ENCODE data around the gene DBT. TPM values are rescaled to one million over a fixed set of nuclear protein-coding genes. Genes with fewer than 3 reads are reported as not detected.

Gene DBT
- polyA plus RNA-seq, 1 donor from 2014 or later: 9.0 TPM

DNA sequence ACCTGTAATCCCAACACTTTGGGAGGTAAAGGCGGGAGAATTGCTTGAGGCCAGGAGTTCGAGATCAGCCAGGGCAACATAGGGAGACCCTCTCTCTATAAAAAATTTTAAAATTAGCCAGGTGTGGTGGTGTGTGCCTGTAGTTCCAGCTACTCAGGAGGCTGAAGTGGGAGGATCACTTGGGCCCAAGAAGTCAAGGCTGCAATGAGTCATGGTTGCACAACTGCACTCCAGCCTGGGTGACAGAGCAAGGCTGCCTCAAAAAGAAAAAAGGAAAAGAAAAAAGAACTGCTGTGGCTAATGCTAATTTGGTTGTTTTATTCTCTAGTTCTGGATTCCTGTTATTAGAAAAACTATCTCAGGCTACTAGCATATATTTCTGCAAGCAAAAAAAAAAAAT is 29.8 kb downstream of the DBT start:
- Histone ChIP-seq H3K9me2 (ENCODE audit: insufficient read depth, low read length) (no peaks in the 10 kb centered on the region), H3K4me3 (ENCODE audit: low read length) (no peak overlapping the region), H4K20me1 (ENCODE audit: insufficient read depth) (no peaks in the 10 kb centered on the region), H2AFZ (ENCODE audit: low read depth, low read length) (no peak overlapping the region), H3K4me2 (ENCODE audit: low read length) (no peak overlapping the region), H3F3A (ENCODE audit: insufficient read depth, low read length, poor library complexity, severe bottlenecking) (no peaks in the 10 kb centered on the region), H3K27ac (ENCODE audit: low read length) (no peak overlapping the region), H3K27me3 (ENCODE audit: insufficient read depth, low read depth, low read length) (no peaks in the 10 kb centered on the region), H3K9me3 (ENCODE audit: low read length) (no peaks in the 10 kb centered on the region), H3K36me3 (ENCODE audit: insufficient read depth, low read length) (peaks cover 5% of the 10 kb centered on the region), H3K79me2 (replicated peaks; ENCODE audit: insufficient read depth, low read length) (no peaks in the 10 kb centered on the region), H3K9ac (ENCODE audit: low read length) (no peak overlapping the region)
- TF ChIP-seq MXI1 (conservative IDR thresholded peaks at IDR 0.05; ENCODE audit: poor library complexity, severe bottlenecking) (no peak), TAF1 (IDR thresholded peaks at IDR 0.05; ENCODE audit: low read depth) (no peak), RAD21 (conservative IDR thresholded peaks at IDR 0.05) (no peak), EP300 (conservative IDR thresholded peaks at IDR 0.05; ENCODE audit: poor library complexity, severe bottlenecking) (no peak), SMC3 (conservative IDR thresholded peaks at IDR 0.05; ENCODE audit: poor library complexity) (no peak)
- TF ChIP-seq, protein P1, sequence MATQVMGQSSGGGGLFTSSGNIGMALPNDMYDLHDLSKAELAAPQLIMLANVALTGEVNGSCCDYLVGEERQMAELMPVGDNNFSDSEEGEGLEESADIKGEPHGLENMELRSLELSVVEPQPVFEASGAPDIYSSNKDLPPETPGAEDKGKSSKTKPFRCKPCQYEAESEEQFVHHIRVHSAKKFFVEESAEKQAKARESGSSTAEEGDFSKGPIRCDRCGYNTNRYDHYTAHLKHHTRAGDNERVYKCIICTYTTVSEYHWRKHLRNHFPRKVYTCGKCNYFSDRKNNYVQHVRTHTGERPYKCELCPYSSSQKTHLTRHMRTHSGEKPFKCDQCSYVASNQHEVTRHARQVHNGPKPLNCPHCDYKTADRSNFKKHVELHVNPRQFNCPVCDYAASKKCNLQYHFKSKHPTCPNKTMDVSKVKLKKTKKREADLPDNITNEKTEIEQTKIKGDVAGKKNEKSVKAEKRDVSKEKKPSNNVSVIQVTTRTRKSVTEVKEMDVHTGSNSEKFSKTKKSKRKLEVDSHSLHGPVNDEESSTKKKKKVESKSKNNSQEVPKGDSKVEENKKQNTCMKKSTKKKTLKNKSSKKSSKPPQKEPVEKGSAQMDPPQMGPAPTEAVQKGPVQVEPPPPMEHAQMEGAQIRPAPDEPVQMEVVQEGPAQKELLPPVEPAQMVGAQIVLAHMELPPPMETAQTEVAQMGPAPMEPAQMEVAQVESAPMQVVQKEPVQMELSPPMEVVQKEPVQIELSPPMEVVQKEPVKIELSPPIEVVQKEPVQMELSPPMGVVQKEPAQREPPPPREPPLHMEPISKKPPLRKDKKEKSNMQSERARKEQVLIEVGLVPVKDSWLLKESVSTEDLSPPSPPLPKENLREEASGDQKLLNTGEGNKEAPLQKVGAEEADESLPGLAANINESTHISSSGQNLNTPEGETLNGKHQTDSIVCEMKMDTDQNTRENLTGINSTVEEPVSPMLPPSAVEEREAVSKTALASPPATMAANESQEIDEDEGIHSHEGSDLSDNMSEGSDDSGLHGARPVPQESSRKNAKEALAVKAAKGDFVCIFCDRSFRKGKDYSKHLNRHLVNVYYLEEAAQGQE (IDR thresholded peaks at IDR 0.05; ENCODE audit: borderline replicate concordance): no peak
- TF ChIP-seq, protein P2, sequence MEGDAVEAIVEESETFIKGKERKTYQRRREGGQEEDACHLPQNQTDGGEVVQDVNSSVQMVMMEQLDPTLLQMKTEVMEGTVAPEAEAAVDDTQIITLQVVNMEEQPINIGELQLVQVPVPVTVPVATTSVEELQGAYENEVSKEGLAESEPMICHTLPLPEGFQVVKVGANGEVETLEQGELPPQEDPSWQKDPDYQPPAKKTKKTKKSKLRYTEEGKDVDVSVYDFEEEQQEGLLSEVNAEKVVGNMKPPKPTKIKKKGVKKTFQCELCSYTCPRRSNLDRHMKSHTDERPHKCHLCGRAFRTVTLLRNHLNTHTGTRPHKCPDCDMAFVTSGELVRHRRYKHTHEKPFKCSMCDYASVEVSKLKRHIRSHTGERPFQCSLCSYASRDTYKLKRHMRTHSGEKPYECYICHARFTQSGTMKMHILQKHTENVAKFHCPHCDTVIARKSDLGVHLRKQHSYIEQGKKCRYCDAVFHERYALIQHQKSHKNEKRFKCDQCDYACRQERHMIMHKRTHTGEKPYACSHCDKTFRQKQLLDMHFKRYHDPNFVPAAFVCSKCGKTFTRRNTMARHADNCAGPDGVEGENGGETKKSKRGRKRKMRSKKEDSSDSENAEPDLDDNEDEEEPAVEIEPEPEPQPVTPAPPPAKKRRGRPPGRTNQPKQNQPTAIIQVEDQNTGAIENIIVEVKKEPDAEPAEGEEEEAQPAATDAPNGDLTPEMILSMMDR (IDR thresholded peaks at IDR 0.05; ENCODE audit: poor library complexity, severe bottlenecking): no peak

- H3K79me2 ChIP-seq (replicated peaks; ENCODE audit: insufficient read depth, low read length): no peaks in the 10 kb centered on the region
- H3K36me3 ChIP-seq (ENCODE audit: insufficient read depth, low read length): peaks cover 5% of the 10 kb centered on the region
- no peak overlapping the region for H3K4me2 ChIP-seq (ENCODE audit: low read length)
- H3K9me3 ChIP-seq (ENCODE audit: low read length): no peaks in the 10 kb centered on the region
- H3F3A ChIP-seq (ENCODE audit: insufficient read depth, low read length, poor library complexity, severe bottlenecking): no peaks in the 10 kb centered on the region
- H4K20me1 ChIP-seq (ENCODE audit: insufficient read depth): no peaks in the 10 kb centered on the region
- H3K9ac ChIP-seq (ENCODE audit: low read length): no peak overlapping the region
- H3K27me3 ChIP-seq (ENCODE audit: insufficient read depth, low read depth, low read length): no peaks in the 10 kb centered on the region
- H3K9me2 ChIP-seq (ENCODE audit: insufficient read depth, low read length): no peaks in the 10 kb centered on the region
- H3K4me3 ChIP-seq (ENCODE audit: low read length): no peak overlapping the region
- H2AFZ ChIP-seq (ENCODE audit: low read depth, low read length): no peak overlapping the region
- no peak overlapping the region for H3K27ac ChIP-seq (ENCODE audit: low read length)
- no peak for TF ChIP-seq EP300 (conservative IDR thresholded peaks at IDR 0.05; ENCODE audit: poor library complexity, severe bottlenecking)
Measured at GRCh38 chr1:100219457-100219856, 30.2 kb downstream of the DBT start.

GRCh38 chr1:100217834-100218233 is 31.8 kb downstream of the DBT start:
- no peaks in the 10 kb centered on the region for H3K9me2 ChIP-seq (ENCODE audit: insufficient read depth, low read length)
- no peaks in the 10 kb centered on the region for H3K79me2 ChIP-seq (replicated peaks; ENCODE audit: insufficient read depth, low read length)
- no peak overlapping the region for H3K27ac ChIP-seq (ENCODE audit: low read length)
- H3K4me3 ChIP-seq (ENCODE audit: low read length): no peak overlapping the region
- no peaks in the 10 kb centered on the region for H3F3A ChIP-seq (ENCODE audit: insufficient read depth, low read length, poor library complexity, severe bottlenecking)
- H3K9me3 ChIP-seq (ENCODE audit: low read length): no peaks in the 10 kb centered on the region
- TF ChIP-seq, protein P1 (IDR thresholded peaks at IDR 0.05; ENCODE audit: borderline replicate concordance): no peak
- TF ChIP-seq MXI1 (conservative IDR thresholded peaks at IDR 0.05; ENCODE audit: poor library complexity, severe bottlenecking) (no peak), RAD21 (conservative IDR thresholded peaks at IDR 0.05) (no peak)
- H4K20me1 ChIP-seq (ENCODE audit: insufficient read depth): no peaks in the 10 kb centered on the region
- H3K9ac ChIP-seq (ENCODE audit: low read length): no peak overlapping the region
- H2AFZ ChIP-seq (ENCODE audit: low read depth, low read length): no peak overlapping the region
- H3K4me2 ChIP-seq (ENCODE audit: low read length): no peak overlapping the region
- peaks cover 5% of the 10 kb centered on the region for H3K36me3 ChIP-seq (ENCODE audit: insufficient read depth, low read length)
- no peaks in the 10 kb centered on the region for H3K27me3 ChIP-seq (ENCODE audit: insufficient read depth, low read depth, low read length)
